Liver (tissue), 9 donors: ENCODE measurements around the gene KLK12. TPM values are rescaled to one million over a fixed set of nuclear protein-coding genes. Genes with fewer than 3 reads are reported as not detected.

Experiments
- DNase-seq: peaks from one replicate; pipeline ENCODE4 v3.0.0-alpha.2; 2017; ENCODE audit warnings: low spot score
- H3K27ac ChIP-seq, 2 donors: one replicate each; pipeline ENCODE4 v1.7.0; 2013; ENCODE audit warnings: inconsistent platforms in 2 of 2, low read length in 2 of 2, control low read depth in 1 of 2, low read depth in 1 of 2, mild to moderate bottlenecking in 1 of 2
- H3K27me3 ChIP-seq, 4 donors: one replicate each; pipeline versions ENCODE4 v1.6.1 to v1.7.0; 2013; ENCODE audit warnings: low read length in 3 of 4, inconsistent platforms in 1 of 4, mild to moderate bottlenecking in 1 of 4, moderate library complexity in 1 of 4; ENCODE audit not compliant: control insufficient read depth in 4 of 4, insufficient read depth in 4 of 4
- H3K36me3 ChIP-seq, 4 donors: one replicate each; pipeline versions ENCODE4 v1.6.1 to v1.7.0; 2013; ENCODE audit warnings: low read length in 3 of 4, mild to moderate bottlenecking in 3 of 4, low read depth in 1 of 4, moderate library complexity in 1 of 4; ENCODE audit not compliant: control insufficient read depth in 4 of 4, insufficient read depth in 3 of 4
- H3K4me1 ChIP-seq, 4 donors: one replicate each; pipeline versions ENCODE4 v1.6.1 to v1.7.0; 2013; ENCODE audit warnings: low read length in 3 of 4, mild to moderate bottlenecking in 3 of 4, moderate library complexity in 1 of 4; ENCODE audit not compliant: control insufficient read depth in 4 of 4, insufficient read depth in 4 of 4
- H3K4me3 ChIP-seq, 3 donors: one replicate each; pipeline versions ENCODE4 v1.6.1 to v1.7.0; 2013; ENCODE audit warnings: low read length in 3 of 3, control low read depth in 1 of 3, low read depth in 1 of 3, mild to moderate bottlenecking in 1 of 3
- H3K9ac ChIP-seq, 2 donors: one replicate each; pipeline ENCODE4 v1.7.0; 2013; ENCODE audit warnings: low read length in 2 of 2, mild to moderate bottlenecking in 2 of 2, moderate library complexity in 2 of 2, control low read depth in 1 of 2, low read depth in 1 of 2
- H3K9me3 ChIP-seq, 4 donors: one replicate each; pipeline versions ENCODE4 v1.6.1 to v1.7.0; 2013; ENCODE audit warnings: low read length in 3 of 4; ENCODE audit not compliant: control insufficient read depth in 4 of 4
- EGR1 ChIP-seq, 2 donors: IDR thresholded peaks; 2 replicates each; pipeline ENCODE4 v1.6.1; 2016 to 2018; ENCODE audit warnings: antibody characterized with exemption in 2 of 2, low read depth in 2 of 2
- FOXA1 ChIP-seq: IDR thresholded peaks from 2 replicates; pipeline ENCODE4 v1.6.1; 2016; ENCODE audit warnings: antibody characterized with exemption
- FOXA2 ChIP-seq: IDR thresholded peaks from 2 replicates; pipeline ENCODE4 v1.6.1; 2016; ENCODE audit warnings: antibody characterized with exemption
- GABPA ChIP-seq, 2 donors: IDR thresholded peaks in 1 of 2; conservative IDR thresholded peaks in 1 of 2; 2 replicates each; pipeline ENCODE4 v1.6.1; 2016; ENCODE audit warnings: antibody characterized with exemption in 2 of 2, mild to moderate bottlenecking in 1 of 2, moderate library complexity in 1 of 2
- HNF4A ChIP-seq, 2 donors: conservative IDR thresholded peaks; 2 replicates each; pipeline ENCODE4 v1.6.1; 2016; ENCODE audit warnings: antibody characterized with exemption in 2 of 2, mild to moderate bottlenecking in 2 of 2
- HNF4G ChIP-seq: IDR thresholded peaks from 2 replicates; pipeline ENCODE4 v1.6.1; 2016; ENCODE audit warnings: antibody characterized with exemption
- JUND ChIP-seq, 2 donors: IDR thresholded peaks; 2 replicates each; pipeline ENCODE4 v1.6.1; 2016; ENCODE audit warnings: antibody characterized with exemption in 2 of 2
- NR2F2 ChIP-seq: IDR thresholded peaks from 2 replicates; pipeline ENCODE4 v1.6.1; 2016; ENCODE audit warnings: antibody characterized with exemption
- RAD21 ChIP-seq, 2 donors: IDR thresholded peaks; 2 replicates each; pipeline ENCODE4 v1.6.1; 2016; ENCODE audit warnings: antibody characterized with exemption in 2 of 2, mild to moderate bottlenecking in 2 of 2
- RXRA ChIP-seq, 2 donors: IDR thresholded peaks; 2 replicates each; pipeline ENCODE4 v1.6.1; 2017 to 2018; ENCODE audit warnings: antibody characterized with exemption in 2 of 2, mild to moderate bottlenecking in 1 of 2
- SP1 ChIP-seq: IDR thresholded peaks from 2 replicates; pipeline ENCODE4 v1.6.1; 2018; ENCODE audit warnings: antibody characterized with exemption, mild to moderate bottlenecking
- TAF1 ChIP-seq: conservative IDR thresholded peaks from 2 replicates; pipeline ENCODE4 v1.6.1; 2016; ENCODE audit warnings: antibody characterized with exemption, mild to moderate bottlenecking
- YY1 ChIP-seq: IDR thresholded peaks from 2 replicates; pipeline ENCODE4 v1.6.1; 2016; ENCODE audit warnings: antibody characterized with exemption, mild to moderate bottlenecking
- WGBS: extraction: QIAGEN DNeasy Blood & Tissue Kit; methylation state at CpG from one replicate; pipeline ENCODE4 v1.1.7; 2013; 5-methylcytosine and 5-hydroxymethylcytosine counted together
- polyA plus RNA-seq, 2 donors: library from polyadenylated mRNA; stranded (reverse) in 1 of 2; unstranded in 1 of 2; fragments of 200-250 nt in 1 of 2; fragments of >200 nt in 1 of 2; fragmentation: Nextera tagmentation in 1 of 2; extraction: Ambion mirVana in 1 of 2; gene quantifications; one replicate each; pipeline versions ENCODE4 v1.2.1 to v1.2.3, GENCODE V29; 2013 to 2015
- total RNA-seq, 2 donors: library from RNA; depleted of rRNA; stranded (reverse); fragments of >200 nt; gene quantifications; one replicate each; pipeline ENCODE4 v1.2.3, GENCODE V29; 2014
- TF ChIP-seq, protein P1 (sequence below): fragments of 150-350 bp; IDR thresholded peaks from 2 replicates; pipeline ENCODE4 v1.5.1; 2017; ENCODE audit warnings: improper control_type of control experiment, low read depth, low read length; ENCODE audit not compliant: missing input control
- TF ChIP-seq, protein P2 (sequence below): IDR thresholded peaks from 2 replicates; pipeline ENCODE4 v1.6.1; 2016; ENCODE audit warnings: antibody characterized with exemption
- TF ChIP-seq, protein P3 (sequence below): IDR thresholded peaks from 2 replicates; pipeline ENCODE4 v1.6.1; 2016; ENCODE audit warnings: antibody characterized with exemption, mild to moderate bottlenecking
- TF ChIP-seq, protein P4 (sequence below): IDR thresholded peaks from 2 replicates; pipeline ENCODE4 v1.6.1; 2016; ENCODE audit warnings: antibody characterized with exemption
- TF ChIP-seq, protein P5 (sequence below): IDR thresholded peaks from 2 replicates; pipeline ENCODE4 v1.6.1; 2016; ENCODE audit warnings: antibody characterized with exemption
- donor health status: healthy.
- donor health status: healthy.
- donor health status: healthy.
- donor health status: healthy.
- donor health status: healthy.

Gene KLK12
- total and polyA plus RNA-seq, 4 donors, result not detected

DNA sequence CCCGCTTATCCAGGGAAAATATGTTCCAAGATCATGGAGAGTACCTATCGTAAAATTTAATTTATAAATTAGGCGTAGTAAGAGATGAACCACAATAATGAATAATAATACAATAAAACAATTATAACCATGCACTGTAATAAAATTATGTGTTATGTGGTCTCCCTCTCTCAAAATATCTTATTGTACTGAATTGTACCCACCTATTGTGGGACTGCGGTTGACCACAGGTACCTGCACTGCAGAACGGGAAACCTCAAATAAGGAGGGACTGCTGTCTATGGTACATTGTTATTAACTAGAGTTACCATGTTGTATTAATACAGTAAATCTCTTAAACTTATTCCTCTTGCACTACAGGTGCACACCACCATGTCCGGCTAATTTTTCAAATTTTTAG is 5.3 kb upstream of the KLK12 start:
- no peak overlapping the region for H3K27ac ChIP-seq
- no peak for DNase-seq
- H3K4me1 ChIP-seq, result no peaks in the 10 kb centered on the region
- no peaks in the 10 kb centered on the region for H3K36me3 ChIP-seq
- H3K9me3 ChIP-seq, result no peaks in the 10 kb centered on the region
- TF ChIP-seq, protein P1, sequence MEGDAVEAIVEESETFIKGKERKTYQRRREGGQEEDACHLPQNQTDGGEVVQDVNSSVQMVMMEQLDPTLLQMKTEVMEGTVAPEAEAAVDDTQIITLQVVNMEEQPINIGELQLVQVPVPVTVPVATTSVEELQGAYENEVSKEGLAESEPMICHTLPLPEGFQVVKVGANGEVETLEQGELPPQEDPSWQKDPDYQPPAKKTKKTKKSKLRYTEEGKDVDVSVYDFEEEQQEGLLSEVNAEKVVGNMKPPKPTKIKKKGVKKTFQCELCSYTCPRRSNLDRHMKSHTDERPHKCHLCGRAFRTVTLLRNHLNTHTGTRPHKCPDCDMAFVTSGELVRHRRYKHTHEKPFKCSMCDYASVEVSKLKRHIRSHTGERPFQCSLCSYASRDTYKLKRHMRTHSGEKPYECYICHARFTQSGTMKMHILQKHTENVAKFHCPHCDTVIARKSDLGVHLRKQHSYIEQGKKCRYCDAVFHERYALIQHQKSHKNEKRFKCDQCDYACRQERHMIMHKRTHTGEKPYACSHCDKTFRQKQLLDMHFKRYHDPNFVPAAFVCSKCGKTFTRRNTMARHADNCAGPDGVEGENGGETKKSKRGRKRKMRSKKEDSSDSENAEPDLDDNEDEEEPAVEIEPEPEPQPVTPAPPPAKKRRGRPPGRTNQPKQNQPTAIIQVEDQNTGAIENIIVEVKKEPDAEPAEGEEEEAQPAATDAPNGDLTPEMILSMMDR, result no peak
- TF ChIP-seq SP1 (no peak), FOXA2 (no peak), YY1 (no peak), EGR1 (IDR thresholded peaks at IDR 0.05; ENCODE audit: low read depth in 2 of 2) (no peak), TAF1 (no peak), RAD21 (IDR thresholded peaks at IDR 0.05) (no peak), RXRA (IDR thresholded peaks at IDR 0.05) (no peak), HNF4G (no peak), NR2F2 (no peak), FOXA1 (no peak), JUND (IDR thresholded peaks at IDR 0.05) (no peak)
- TF ChIP-seq, protein P2, sequence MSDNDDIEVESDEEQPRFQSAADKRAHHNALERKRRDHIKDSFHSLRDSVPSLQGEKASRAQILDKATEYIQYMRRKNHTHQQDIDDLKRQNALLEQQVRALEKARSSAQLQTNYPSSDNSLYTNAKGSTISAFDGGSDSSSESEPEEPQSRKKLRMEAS, result no peak
- TF ChIP-seq, protein P3, sequence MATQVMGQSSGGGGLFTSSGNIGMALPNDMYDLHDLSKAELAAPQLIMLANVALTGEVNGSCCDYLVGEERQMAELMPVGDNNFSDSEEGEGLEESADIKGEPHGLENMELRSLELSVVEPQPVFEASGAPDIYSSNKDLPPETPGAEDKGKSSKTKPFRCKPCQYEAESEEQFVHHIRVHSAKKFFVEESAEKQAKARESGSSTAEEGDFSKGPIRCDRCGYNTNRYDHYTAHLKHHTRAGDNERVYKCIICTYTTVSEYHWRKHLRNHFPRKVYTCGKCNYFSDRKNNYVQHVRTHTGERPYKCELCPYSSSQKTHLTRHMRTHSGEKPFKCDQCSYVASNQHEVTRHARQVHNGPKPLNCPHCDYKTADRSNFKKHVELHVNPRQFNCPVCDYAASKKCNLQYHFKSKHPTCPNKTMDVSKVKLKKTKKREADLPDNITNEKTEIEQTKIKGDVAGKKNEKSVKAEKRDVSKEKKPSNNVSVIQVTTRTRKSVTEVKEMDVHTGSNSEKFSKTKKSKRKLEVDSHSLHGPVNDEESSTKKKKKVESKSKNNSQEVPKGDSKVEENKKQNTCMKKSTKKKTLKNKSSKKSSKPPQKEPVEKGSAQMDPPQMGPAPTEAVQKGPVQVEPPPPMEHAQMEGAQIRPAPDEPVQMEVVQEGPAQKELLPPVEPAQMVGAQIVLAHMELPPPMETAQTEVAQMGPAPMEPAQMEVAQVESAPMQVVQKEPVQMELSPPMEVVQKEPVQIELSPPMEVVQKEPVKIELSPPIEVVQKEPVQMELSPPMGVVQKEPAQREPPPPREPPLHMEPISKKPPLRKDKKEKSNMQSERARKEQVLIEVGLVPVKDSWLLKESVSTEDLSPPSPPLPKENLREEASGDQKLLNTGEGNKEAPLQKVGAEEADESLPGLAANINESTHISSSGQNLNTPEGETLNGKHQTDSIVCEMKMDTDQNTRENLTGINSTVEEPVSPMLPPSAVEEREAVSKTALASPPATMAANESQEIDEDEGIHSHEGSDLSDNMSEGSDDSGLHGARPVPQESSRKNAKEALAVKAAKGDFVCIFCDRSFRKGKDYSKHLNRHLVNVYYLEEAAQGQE, result no peak
- TF ChIP-seq, protein P4, sequence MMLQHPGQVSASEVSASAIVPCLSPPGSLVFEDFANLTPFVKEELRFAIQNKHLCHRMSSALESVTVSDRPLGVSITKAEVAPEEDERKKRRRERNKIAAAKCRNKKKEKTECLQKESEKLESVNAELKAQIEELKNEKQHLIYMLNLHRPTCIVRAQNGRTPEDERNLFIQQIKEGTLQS, result no peak
- no peaks in the 10 kb centered on the region for H3K27me3 ChIP-seq
- no peak overlapping the region for H3K4me3 ChIP-seq
- no peak overlapping the region for H3K9ac ChIP-seq
- 88% methylated on average over 6 of the region's 6 CpGs for WGBS

DNA sequence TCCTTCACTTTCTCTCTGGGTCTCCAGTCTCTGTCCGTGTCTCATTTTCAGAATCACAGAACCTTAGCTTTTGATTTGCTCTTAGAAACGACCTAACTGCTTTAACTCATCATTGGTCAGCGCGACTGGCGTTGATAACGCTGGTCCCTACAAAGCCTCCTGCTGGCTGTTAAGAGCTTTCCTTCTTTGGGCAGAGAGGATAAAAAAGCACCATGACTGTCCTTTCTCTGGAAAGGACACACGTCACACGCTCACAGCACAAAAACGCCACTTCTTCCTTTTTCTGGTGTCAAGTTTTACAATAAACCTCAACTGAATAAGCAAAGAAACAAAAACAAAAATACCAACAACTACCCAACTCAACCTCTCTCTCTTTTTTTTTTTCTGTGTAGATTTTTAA is 1.7 kb upstream of the KLK12 start:
- no peak for DNase-seq
- Histone ChIP-seq H3K4me3 (no peak overlapping the region), H3K36me3 (no peaks in the 10 kb centered on the region), H3K27ac (no peak overlapping the region), H3K4me1 (no peaks in the 10 kb centered on the region), H3K9ac (no peak overlapping the region), H3K27me3 (no peaks in the 10 kb centered on the region), H3K9me3 (no peaks in the 10 kb centered on the region)
- WGBS, result 38% methylated on average over 9 of the region's 9 CpGs
- TF ChIP-seq TAF1 (no peak), HNF4A (conservative IDR thresholded peaks at IDR 0.05) (no peak), JUND (IDR thresholded peaks at IDR 0.05) (no peak), RXRA (IDR thresholded peaks at IDR 0.05) (no peak), FOXA1 (no peak), HNF4G (no peak), RAD21 (IDR thresholded peaks at IDR 0.05) (no peak), SP1 (no peak), GABPA (IDR thresholded peaks at IDR 0.05 in 1 of 2, conservative IDR thresholded peaks at IDR 0.05 in 1 of 2) (no peak), EGR1 (IDR thresholded peaks at IDR 0.05; ENCODE audit: low read depth in 2 of 2) (no peak), FOXA2 (no peak)
- TF ChIP-seq, protein P1, result no peak
- TF ChIP-seq, protein P3, result no peak
- TF ChIP-seq, protein P5, sequence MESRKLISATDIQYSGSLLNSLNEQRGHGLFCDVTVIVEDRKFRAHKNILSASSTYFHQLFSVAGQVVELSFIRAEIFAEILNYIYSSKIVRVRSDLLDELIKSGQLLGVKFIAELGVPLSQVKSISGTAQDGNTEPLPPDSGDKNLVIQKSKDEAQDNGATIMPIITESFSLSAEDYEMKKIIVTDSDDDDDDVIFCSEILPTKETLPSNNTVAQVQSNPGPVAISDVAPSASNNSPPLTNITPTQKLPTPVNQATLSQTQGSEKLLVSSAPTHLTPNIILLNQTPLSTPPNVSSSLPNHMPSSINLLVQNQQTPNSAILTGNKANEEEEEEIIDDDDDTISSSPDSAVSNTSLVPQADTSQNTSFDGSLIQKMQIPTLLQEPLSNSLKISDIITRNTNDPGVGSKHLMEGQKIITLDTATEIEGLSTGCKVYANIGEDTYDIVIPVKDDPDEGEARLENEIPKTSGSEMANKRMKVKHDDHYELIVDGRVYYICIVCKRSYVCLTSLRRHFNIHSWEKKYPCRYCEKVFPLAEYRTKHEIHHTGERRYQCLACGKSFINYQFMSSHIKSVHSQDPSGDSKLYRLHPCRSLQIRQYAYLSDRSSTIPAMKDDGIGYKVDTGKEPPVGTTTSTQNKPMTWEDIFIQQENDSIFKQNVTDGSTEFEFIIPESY, result no peak
- TF ChIP-seq, protein P4, result no peak
